ENCODE data around the gene NID1.

The NID1 gene

GRCh38 chr1:235950318-235950717 lies 114.6 kb downstream of the NID1 start:
- Histone ChIP-seq H3K27ac (no peak overlapping the region), H3K4me3 (ENCODE audit: low read depth, low read length) (no peak overlapping the region), H3K36me3 (replicated peaks) (no peaks in the 10 kb centered on the region), H3K27me3 (replicated peaks) (no peaks in the 10 kb centered on the region)
- TF ChIP-seq CTCF (IDR thresholded peaks at IDR 0.05; ENCODE audit: low read depth, low read length, missing control alignments): no peak
- in situ Hi-C loops (cut with HindIII; ENCODE audit: low pct_ligation_motif_present, low sequenced_read_pairs): no loop called here
- DNase-seq: no peak

GRCh38 chr1:235948774-235949427 lies 116.0 kb downstream of the NID1 start:
- Histone ChIP-seq H3K27ac (no peak overlapping the region), H3K27me3 (replicated peaks) (no peaks in the 10 kb centered on the region), H3K36me3 (replicated peaks) (no peaks in the 10 kb centered on the region), H3K4me3 (ENCODE audit: low read depth, low read length) (no peak overlapping the region)
- in situ Hi-C loops (cut with HindIII; ENCODE audit: low pct_ligation_motif_present, low sequenced_read_pairs): no loop called here
- DNase-seq: no peak
- TF ChIP-seq CTCF (IDR thresholded peaks at IDR 0.05; ENCODE audit: low read depth, low read length, missing control alignments): no peak

GRCh38 chr1:235947989-235948388 lies 116.9 kb downstream of the NID1 start:
- no peak for TF ChIP-seq CTCF (IDR thresholded peaks at IDR 0.05; ENCODE audit: low read depth, low read length, missing control alignments)
- in situ Hi-C loops (cut with HindIII; ENCODE audit: low pct_ligation_motif_present, low sequenced_read_pairs): no loop called here
- DNase-seq: no peak
- no peaks in the 10 kb centered on the region for H3K36me3 ChIP-seq (replicated peaks)
- H3K27ac ChIP-seq: no peak overlapping the region
- H3K4me3 ChIP-seq (ENCODE audit: low read depth, low read length): no peak overlapping the region
- H3K27me3 ChIP-seq (replicated peaks): no peaks in the 10 kb centered on the region

- peak; percentile 74 for DNase-seq
- TF ChIP-seq CTCF (IDR thresholded peaks at IDR 0.05; ENCODE audit: low read depth, low read length, missing control alignments): peak; percentile 54
- Histone ChIP-seq H3K27ac (peak overlapping the region; percentile 7), H3K27me3 (replicated peaks) (no peaks in the 10 kb centered on the region), H3K36me3 (replicated peaks) (no peaks in the 10 kb centered on the region), H3K4me3 (ENCODE audit: low read depth, low read length) (no peak overlapping the region)
- in situ Hi-C loops (cut with HindIII; ENCODE audit: low pct_ligation_motif_present, low sequenced_read_pairs): no loop called here
These were observed 118.3 kb downstream of the NID1 start for GRCh38 chr1:235946571-235946981.

- no peak for DNase-seq
- in situ Hi-C loops (cut with HindIII; ENCODE audit: low pct_ligation_motif_present, low sequenced_read_pairs): no loop called here
These were observed 118.9 kb downstream of the NID1 start for GRCh38 chr1:235945775-235946570.

More at GRCh38 chr1:235945775-235946570, 118.9 kb downstream of the NID1 start:
- TF ChIP-seq CTCF (IDR thresholded peaks at IDR 0.05; ENCODE audit: low read depth, low read length, missing control alignments): no peak
- no peaks in the 10 kb centered on the region for H3K27me3 ChIP-seq (replicated peaks)
- H3K4me3 ChIP-seq (ENCODE audit: low read depth, low read length): no peak overlapping the region
- no peaks in the 10 kb centered on the region for H3K36me3 ChIP-seq (replicated peaks)
- peak overlapping the region; percentile 7 for H3K27ac ChIP-seq

Data from brain microvascular endothelial cell (primary cell).